ENCODE measurements around the gene RAB37.

RAB37 gene, protein sequence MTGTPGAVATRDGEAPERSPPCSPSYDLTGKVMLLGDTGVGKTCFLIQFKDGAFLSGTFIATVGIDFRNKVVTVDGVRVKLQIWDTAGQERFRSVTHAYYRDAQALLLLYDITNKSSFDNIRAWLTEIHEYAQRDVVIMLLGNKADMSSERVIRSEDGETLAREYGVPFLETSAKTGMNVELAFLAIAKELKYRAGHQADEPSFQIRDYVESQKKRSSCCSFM

DNA sequence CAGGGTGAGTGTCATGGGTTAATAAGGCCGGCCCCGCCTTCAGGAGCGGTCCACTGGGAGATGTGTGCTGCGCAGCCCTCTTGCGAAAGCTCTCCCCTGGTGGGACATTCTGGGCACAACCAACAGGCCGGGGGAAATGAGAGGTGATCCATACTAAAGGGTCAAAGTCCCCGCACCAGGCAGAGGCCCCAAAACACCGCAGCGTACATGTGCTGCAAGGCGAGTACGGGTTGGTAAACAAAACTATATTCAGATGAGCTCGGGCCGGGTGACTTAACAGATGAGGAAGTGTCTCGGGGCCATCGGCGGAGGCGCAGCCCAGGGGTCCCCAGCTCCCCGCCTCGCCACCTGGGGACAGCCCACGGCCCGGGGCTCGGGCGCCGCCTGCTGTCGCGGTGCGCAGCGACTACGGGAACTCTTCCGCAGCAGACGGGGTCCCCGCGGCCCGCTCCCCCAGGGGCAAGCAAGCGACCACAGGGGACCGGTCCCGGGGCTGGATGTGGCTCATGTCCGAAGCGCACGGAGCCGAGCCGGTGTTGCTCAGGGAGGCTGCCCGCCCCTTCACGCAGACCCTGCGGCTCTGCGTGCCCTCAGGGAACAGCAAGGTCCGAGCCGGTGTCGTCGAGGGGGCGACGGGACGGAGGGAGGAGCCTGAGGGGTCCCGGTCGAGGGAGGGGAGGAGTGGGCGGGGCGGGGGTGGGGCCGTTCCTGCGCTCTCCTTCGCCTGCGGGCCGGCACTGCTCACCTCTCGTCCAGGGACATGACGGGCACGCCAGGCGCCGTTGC is at the start of gene RAB37:
Gene RAB37 (plus strand): TSS at position 744 of the 786 bp plus-strand sequence. CDS start 17 bp downstream, at position 761.
- no peak for DNase-seq

DNA sequence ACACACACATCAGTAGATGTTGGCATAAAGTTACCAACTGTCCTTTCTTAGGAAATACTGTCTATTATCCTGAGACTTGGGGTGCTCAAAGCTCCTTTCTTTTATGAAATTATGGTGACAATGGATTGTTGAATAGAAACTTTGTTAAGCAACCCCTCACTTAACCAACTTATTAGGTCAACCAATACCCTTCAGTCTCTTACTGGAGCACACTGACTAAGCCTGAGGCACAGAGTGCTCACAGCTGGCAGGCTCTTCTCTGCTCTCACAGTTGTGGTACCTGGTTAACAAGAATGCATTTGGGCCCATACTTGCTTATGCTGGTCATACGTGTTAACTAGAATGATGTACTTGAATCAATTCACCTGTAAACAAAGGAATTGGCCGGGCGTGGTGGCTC is 49.2 kb upstream of the RAB37 start:
- DNase-seq, result no peak

DNA sequence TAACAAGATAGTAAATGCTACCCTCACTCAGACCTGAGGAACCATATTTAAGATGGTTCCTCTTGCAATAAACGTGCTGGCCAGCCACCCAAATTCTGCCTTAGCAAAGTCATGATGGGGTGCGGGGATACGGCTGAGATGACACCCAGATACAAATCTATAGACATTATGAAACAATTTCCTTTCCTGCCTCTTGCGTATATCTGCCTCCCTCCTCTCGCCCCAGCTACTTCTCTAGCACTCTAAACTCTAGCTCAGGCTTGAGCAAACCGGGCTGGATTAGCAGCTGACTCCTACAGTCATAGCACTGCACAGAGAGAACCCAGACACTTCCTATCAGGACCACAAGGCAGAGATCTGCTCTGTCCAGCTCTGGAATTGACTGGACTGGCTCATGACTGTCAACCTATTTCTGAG is 46.6 kb upstream of the RAB37 start:
- no peak for DNase-seq

DNA sequence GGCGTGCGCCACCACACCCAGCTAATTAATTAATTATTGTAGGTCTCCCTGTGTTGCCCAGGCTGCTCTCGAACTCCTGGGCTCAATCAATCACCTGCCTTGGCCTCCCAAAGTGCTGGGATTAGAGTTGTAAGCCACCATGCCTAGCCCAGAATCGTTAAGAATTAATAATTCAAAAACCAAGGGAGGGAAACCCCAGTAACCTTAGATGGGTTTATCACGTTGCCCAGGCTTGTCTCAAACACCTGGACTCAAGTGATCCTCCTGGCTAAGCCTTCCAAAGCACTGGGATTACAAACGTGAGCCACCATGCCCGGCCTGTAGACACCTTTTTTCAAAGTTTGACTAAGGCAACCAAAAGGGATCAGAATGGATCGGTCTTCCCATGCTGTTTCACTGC is 45.9 kb upstream of the RAB37 start:
- no peak for DNase-seq

DNA sequence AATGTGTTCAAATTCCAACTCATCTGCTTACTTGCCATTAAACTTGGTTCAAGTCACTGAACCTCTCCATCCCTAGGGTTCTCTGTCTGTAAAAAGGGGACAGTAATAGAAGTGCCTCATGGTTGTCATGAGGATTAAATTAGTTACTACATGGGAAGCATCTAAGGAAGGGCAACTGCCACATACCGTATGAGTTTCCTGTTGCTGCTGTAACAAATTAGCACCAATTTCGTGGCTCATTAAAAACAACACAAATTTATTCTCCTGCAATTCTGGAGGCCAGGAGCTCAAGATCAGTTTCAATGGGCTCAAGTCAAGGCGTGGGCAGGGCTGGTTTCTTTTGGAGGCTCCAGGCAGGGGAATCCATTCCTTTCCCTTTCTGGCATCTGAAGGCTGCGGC is 43.0 kb upstream of the RAB37 start:
- DNase-seq, result no peak

DNA sequence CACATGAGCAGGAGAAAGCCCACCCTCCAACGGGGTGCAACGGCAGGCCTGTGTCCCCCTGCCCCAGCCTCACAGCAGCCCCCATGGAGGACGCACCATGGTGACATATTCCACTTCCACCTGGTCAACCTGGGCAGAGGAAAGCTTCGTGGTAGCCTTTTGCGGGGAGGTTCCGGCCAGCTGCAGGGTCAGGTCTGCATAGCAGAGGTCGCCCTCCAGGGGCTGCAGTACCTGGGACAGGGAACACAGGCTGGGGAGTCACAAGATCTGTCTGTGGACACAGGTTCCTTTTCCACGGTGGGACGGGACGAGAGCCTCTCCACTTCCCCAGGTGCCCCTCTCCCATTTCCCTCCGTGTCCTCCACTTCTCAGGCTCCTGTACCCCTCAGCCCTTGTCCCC is 41.4 kb upstream of the RAB37 start:
- no peak for DNase-seq

DNA sequence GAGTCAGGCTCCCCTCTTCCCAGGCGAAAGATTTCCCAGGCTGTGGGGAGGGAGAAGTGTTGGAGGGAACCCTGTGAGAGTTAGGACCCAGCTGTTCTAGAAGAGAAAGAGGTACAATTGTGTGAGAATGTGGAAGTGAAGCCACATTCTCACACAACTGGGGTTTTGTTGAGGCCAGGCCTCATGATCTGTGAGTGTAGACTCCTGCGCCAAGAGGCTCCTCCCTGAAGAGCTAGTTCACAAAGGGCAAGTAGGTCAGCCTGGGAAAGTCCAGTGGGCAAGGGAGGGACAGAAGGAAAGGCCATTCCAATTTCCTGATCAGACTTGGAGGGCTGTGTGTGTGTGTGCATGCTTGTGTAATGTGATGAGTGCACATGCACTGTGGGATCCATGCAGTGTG is 39.5 kb upstream of the RAB37 start:
- DNase-seq, result no peak

DNA sequence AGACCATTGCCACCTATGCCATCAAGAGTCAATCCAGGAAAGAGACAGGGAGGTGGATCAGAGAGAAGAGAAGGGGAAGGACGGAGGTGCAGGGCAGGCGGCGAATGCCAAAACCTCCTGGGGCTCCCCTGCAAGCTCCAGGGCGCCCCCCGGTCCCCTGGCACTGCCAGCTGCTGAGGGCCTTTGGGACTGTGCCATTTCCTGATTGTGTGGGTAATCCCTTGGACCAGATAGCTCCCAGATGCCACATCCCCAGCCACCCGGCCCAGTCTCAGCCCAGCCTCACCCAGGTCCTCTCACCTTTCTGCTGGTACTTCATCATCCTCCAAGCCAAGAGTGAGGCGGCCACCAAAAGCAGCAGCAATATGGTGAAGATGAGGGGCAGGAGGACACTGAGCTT is 39.0 kb upstream of the RAB37 start:
- DNase-seq, result no peak

DNA sequence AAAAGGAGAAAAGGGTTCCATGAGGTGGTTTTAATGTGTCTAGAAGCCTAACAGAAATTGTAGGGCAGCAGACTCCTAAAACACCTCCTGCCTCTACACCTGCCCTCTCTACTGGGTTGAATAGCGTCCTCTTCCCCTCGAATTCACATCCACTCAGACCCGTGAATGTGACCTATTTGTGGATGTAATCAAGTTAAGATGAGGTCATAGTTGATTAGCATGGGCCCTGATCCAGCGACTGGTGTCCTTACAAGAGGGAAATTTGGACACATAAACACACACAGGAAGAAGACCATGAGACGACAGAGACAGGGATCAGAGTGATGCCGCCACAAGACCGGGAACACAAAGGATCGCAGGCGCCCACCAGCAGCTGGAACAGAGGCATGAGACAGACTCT is 37.8 kb upstream of the RAB37 start:
- DNase-seq, result no peak

DNA sequence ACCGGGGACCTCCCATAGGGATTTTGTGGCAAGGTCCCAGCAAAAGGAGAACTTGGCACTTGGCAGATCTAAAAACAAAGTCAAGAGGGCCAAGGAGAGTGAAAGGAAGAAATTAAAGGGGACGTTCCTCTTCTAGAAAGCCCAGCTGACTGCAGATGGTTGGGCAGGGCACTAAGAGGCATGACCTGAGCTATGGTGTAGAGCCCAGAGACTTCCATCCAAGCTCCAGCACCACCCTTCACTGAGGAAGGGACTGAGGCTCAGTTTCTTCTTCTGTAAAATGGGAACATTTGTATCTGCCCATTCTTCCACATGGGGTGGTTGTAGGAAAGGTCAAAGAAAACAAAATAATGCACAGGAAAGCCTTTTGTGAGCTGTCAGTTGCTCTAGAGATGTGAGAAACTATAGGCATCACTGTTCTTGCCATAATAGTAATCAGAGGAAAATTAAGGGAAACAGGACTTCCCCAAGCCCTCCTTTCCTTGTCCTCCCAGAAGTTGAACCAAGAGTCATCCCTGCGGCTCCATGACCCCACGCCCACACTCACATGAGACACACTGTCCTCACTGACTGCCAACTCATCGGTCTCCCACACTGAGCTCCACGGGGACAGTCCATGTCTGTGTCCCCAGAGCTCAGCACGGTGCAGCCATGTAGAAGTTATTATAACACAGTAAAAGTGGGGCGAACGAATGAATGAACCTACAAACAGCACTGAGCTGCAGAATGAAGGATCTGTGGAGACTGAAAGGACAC is 34.8 kb upstream of the RAB37 start:
- no peak for DNase-seq

DNA sequence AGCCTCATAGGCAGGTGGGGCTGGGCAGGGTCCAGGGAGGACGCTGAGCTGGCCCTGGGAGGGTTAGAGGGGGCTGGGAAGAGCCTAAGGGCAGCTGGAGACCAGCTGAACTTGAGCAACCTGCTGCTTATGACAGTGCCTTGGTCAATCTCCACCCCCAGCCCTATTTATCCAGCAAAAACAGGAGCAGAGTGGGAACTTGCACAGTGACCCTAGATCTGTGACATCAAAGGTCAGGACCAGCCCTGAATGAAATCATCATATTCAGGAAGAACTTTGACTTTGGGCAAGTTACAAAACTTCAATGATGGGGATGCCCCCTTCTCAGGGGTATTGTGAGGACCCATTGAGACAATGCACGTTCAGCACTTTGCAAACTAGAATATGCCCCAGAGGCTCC is 33.7 kb upstream of the RAB37 start:
- DNase-seq, result no peak

DNA sequence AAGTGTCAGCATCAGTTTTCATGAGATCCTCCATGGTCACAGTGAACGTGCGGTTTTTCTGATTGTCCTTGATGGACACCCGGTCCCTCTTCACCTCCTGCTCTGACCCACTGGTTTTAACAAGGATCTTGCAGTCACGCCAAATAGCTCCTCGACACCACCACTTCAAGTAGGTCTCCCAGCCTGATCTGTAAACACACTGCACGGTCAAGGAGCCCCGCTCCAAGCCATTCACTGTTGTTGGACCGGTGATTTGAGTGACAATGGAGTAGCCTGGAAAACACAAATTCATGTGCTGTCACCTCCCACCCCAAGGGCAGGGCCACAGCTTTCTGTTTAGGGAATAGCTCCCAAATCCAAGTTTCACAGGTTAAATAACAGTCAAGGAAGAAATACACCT is 32.5 kb upstream of the RAB37 start:
- DNase-seq, result no peak

DNA sequence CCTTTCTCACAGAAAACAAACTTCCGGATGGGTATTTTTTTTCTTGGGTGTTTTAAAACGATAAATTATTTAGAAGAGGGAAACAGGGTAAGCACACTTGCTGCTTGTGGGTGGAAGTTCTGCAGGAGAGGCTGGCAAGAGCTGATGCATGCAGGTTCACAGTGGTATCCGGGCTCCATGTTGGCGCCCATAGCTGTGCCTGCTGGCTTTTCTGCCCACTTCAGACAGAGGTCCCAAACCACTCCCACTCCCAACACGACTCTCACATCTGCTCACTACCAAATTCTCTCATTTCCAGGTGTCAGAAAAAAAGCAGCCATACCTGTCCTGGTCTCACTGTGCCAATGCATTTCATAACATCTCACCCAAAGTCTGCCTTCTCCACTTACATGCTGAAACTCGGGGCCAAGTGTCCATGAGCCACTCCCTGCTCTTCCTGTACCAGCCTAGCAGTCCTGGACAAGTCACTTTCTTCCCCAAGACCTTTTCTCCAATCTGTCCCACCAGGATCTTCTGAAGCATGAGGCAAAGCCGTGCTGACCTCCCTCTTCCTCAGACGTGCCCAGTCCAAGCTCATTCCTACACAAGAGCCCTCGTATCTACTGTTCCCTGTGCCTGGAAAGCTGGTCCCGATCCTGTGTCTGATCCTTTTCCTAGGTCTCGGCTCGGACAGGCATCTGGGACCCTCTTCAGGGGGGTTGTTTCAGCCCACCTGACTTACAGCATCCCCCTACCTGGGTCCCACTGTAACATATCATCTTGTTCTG is 25.8 kb upstream of the RAB37 start:
- no peak for DNase-seq

DNA sequence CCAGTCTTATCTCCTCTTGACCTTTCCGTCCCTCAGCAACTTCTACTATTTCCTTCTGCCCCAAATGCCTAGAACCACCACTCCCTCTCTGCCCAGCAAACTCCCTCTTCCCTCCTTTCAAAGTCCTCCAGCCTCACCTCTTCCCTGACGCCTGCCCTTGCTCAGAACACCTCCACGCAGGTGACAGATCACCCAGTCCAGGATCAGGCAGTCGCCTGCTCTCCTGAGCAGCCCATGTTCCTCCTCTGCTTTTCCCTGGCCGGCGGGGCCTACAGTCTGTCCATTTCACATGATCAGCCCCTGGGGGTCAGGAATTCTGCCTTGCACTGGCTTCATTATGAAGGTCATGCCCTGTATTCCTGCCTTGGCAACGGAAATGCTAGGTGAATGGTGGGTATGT is 24.8 kb upstream of the RAB37 start:
- no peak for DNase-seq

DNA sequence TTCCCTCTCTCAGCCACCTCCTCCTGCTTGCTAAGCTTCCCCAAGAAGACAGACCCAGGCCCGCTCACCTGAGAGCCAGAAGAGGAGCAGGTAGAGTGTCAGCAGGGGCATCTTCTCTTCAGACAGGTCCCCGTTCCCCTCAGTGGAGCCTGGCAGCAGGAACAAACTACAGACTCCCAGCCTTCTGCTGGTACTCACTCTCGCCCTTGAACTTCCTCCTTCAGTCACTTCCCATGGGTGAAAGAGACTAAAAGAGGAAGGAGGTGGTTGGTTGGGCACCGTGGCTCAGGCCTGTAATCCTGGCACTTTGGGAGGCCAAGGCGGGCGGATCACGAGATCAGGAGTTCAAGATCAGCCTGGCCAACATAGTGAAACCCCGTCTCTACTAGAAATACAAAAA is 24.3 kb upstream of the RAB37 start, which contains the start of gene CD300LF:
Gene CD300LF (minus strand): TSS at position 168 of the 400 bp plus-strand sequence. CDS start 57 bp downstream, at position 111.
- DNase-seq, result no peak

DNA sequence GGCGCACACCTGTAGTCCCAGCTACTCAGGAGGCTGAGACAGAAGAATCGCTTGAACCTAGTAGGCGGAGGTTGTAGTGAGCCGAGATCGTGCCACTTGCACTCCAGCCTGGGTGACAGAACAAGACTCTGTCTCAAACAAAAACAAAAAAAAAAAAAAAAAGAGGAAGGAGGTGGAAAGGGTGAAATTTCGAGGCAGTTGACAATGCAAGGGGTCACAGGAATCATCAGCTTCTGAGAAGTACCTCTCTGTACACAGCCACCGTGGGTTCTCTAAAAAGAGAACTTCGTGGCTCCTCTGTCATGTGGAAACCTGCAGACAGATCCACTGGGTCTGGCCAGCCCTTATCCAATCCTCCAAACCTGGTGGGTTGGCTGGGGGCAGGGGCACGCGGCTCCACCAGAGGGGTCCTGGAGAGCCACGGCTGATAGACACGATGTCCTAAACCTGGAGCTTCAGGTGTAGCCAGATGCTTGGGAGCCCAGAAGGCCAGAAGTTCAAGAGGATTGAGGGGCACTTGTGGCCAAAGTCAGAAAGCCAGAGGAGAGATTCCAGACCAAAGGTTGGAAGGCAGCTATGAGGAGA is 23.8 kb upstream of the RAB37 start:
- no peak for DNase-seq

DNA sequence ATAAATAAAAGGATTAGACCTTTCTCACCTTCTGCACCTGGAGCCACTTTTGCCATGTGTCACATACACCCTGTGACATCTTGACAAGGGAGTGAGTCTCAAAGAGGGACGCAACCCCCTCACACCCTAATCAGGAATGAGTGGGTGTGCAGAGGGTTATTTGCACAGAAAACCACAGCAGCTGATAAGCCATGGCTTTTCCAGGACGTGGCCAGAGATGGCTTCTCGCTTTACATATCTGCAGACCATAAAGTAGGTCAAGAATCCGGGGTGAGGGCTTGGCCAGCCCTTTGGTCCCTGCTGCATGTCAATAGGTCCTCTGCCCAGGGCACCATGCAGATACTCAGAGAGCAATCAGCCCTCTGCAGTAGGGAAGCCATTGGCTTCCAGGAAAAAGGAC is 21.9 kb upstream of the RAB37 start:
- DNase-seq, result no peak

DNA sequence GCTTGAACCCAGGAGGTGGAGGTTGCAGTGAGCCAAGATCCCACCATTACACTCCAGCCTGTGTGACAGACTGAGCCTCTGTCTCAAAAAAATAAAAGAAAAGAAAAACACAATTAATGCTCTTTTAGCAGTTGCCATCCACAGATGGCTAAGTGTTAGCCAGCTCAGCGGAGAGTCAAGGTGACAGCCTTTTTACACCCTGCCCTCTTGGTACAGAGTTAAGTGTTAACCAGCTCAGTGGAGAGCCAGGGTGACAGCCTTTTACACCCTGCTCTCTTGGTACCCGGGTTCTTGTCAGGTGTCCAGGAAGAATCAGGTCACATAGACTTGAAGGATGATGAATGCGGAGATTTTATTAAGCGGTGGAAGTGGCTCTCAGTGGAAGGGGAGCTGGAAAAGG is 16.6 kb upstream of the RAB37 start:
- DNase-seq, result no peak

DNA sequence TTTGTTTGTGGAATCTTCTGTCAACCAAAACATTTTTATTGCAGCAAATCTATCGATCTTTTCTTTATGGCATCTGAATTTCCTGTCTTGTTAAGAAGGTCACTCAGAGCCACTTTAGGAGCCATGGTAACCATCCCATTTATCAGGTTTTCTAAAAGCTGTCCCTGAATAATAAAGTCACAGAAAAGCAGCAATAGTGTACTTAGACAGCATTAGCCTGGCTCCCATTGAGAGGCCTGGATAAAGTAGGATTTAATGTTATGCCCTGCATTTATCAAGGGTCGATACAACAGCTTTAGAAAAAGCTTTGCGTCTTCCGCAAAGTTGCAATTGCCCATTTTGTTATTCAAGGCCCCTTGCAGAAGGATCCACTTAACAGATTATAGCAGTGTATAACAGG is 14.3 kb upstream of the RAB37 start:
- DNase-seq, result no peak

DNA sequence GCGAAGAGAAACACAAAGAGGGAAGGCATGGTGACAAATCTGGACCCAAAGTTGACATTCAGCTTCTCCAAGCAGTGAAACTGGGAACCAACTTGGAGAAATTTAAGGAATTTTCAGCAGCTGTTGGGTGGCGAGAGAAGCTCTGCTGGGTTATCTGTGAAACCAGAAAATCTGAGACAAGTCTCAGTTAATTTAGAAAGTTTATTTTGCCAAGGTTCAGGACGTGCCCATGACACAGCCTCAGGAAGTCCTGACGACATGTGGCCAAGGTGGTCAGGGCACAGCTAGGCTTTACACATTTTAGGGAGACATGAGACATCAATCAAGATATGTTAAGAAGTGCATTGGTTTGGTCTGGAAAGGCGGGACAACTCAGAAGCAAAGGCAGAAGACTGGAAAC is 13.2 kb upstream of the RAB37 start:
- no peak for DNase-seq

DNA sequence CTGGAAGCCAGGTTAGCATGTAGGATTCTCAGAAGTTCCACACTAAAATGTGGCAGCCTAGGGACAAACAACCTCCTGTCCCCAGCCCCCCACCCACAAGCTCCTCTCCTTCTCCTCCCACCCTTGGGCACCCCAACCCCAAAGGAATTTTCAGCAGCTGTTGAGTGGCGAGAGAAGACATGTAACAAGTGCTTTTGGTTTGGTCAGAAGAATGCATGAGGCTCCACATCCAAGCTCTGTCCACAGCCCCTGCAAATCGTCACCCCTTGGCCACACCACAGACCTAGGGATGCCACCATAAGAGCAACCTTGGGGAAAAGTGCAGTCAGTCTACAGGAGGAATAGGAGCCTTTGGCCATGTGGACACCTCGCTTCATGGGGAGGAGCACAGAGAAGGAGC is 11.9 kb upstream of the RAB37 start:
- no peak for DNase-seq

DNA sequence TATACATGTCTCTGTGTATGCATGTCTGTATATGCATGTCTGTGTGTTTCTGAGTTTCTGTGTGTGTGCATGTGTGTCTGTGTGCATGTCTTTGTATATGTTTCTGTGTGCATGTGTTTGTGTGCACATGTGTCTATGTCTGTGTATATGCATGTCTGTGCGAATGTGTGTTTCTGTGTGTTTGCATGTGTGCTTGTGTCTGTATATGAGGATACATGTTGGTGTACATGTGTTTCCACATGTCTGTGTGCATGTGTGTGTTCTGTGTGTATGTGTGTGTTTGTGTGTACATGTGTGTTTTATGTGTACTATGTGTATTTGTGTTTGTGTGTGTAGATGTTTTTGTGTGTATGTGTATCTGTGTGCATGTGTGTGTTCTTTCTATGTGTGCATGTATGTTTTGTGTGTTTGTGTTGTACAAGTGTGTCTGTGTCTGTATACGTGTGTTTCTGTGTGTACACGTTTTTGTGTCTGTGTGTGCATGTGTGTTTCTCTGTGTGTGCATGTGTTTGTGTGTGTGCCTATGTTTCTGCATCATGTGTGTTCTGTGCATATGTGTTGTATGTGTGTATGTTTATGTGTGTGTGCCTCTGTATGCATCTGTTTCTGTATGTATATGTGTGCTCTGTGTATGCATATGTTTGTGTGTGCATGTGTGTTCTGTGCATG is 8.9 kb upstream of the RAB37 start:
- DNase-seq, result no peak
